ENCODE data around the gene SORT1. TPM values are rescaled to one million over a fixed set of nuclear protein-coding genes. Genes with fewer than 3 reads are reported as not detected.

SORT1 gene
- total and polyA plus RNA-seq, 2 of the 13 experiments (the other 11 are each of a cell fraction or from before 2014, with no cell fraction given): 32.4 to 93.0 TPM

DNA sequence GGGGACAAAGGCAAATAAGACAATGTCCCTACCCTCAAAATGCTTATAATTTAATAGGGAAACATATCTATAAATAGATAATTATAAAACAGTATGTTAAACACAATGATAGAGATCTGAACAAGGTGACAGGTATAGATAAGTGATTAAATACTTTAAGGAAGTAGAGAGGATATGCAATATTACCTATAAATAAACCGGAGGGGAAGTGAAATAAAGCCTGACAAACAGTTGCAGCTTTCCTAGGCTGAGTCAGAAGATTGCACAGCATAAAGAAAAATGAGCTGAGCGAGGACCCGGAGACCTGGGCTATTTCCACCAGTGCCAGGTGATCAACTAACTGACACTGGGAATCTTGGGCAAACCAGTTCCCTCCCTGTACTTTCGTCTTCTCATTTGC is 103.2 kb downstream of the SORT1 start (continued):
- TF ChIP-seq REPIN1 (CRISPR knock-in tag; IDR thresholded peaks at IDR 0.05; ENCODE audit: borderline replicate concordance, low read depth) (no peak), ERF (CRISPR knock-in tag; IDR thresholded peaks at IDR 0.05) (no peak)

- Histone ChIP-seq H3K27ac (ENCODE audit: extremely low read length, insufficient read depth, low read length) (no peak overlapping the region), H3K36me3 (replicated peaks in 1 of 2; ENCODE audit: control insufficient read depth in 1 of 2, insufficient read depth in 2 of 2, low read length in 2 of 2) (no peaks in the 10 kb centered on the region), H3K27me3 (ENCODE audit: control insufficient read depth in 1 of 2, insufficient read depth in 2 of 2, low read length in 2 of 2) (no peaks in the 10 kb centered on the region), H3K4me3 (replicated peaks in 1 of 3; ENCODE audit: insufficient read depth in 1 of 3, low read depth in 2 of 3, low read length in 3 of 3) (no peak overlapping the region), H4K20me1 (ENCODE audit: insufficient read depth, low read length) (no peaks in the 10 kb centered on the region), H3K4me2 (ENCODE audit: low read depth, low read length) (no peak overlapping the region), H3K9me3 (ENCODE audit: low read length) (no peaks in the 10 kb centered on the region), H3K9ac (ENCODE audit: insufficient read depth, low read depth, low read length) (no peak overlapping the region), H3K79me2 (ENCODE audit: insufficient read depth, low read length) (no peaks in the 10 kb centered on the region), H2AFZ (ENCODE audit: low read length) (no peak overlapping the region), H3K4me1 (ENCODE audit: insufficient read depth, low read length) (peaks cover 31% of the 10 kb centered on the region)
- no peak for ATAC-seq
- 97% methylated on average over 2 of the region's 2 CpGs for WGBS (ENCODE audit: low lambda C conversion rate)
- DNase-seq (ENCODE audit: low spot score): no peak
- ChIA-PET POLR2A (no interaction called here), CTCF (ENCODE audit: low intra/inter-chr PET ratio, low total read pairs) (no interaction called here)
- no TSS peak for BruUV-seq (replicated peaks)
- intact Hi-C loops (cut with micrococcal nuclease; ENCODE audit: unreplicated experiment) (no loop called here), in situ Hi-C loops (cut with HindIII; ENCODE audit: extremely low pct_ligation_motif_present, low pct_unique_long_range_greater_than_20kb) (no loop called here)
- TF ChIP-seq ZNF773 (CRISPR knock-in tag; IDR thresholded peaks at IDR 0.05; ENCODE audit: borderline replicate concordance) (no peak), IKZF5 (CRISPR knock-in tag; IDR thresholded peaks at IDR 0.05) (no peak), HMGA1 (CRISPR knock-in tag; conservative IDR thresholded peaks at IDR 0.05) (no peak), ZBTB44 (CRISPR knock-in tag; IDR thresholded peaks at IDR 0.05) (no peak), ZSCAN21 (CRISPR knock-in tag; IDR thresholded peaks at IDR 0.05; ENCODE audit: borderline replicate concordance) (no peak), ZBTB40 (IDR thresholded peaks at IDR 0.05) (no peak), ZBTB40 (CRISPR knock-in tag; IDR thresholded peaks at IDR 0.05) (no peak), PTBP1 (IDR thresholded peaks at IDR 0.05; ENCODE audit: low read depth, low read length, poor library complexity, severe bottlenecking) (no peak)
- TF ChIP-seq, protein P1, sequence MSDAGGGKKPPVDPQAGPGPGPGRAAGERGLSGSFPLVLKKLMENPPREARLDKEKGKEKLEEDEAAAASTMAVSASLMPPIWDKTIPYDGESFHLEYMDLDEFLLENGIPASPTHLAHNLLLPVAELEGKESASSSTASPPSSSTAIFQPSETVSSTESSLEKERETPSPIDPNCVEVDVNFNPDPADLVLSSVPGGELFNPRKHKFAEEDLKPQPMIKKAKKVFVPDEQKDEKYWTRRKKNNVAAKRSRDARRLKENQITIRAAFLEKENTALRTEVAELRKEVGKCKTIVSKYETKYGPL (CRISPR knock-in tag; IDR thresholded peaks at IDR 0.05): no peak
- no peak for FAIRE-seq
Observed at GRCh38 chr1:109293026-109293425, 104.7 kb downstream of the SORT1 start.
